Measurements from ENCODE around the gene RIPPLY3.

GRCh38 chr21:37005548-37006485 lies 685 bp upstream of the RIPPLY3 start:
- no peak for TF ChIP-seq POLR2A (IDR thresholded peaks at IDR 0.05)
- no peak for TF ChIP-seq CTCF (IDR thresholded peaks at IDR 0.05)

Measured in suprapubic skin (tissue), 3 donors.